Measurements from ENCODE around the gene MTHFD1. TPM values are rescaled to one million over a fixed set of nuclear protein-coding genes. Genes with fewer than 3 reads are reported as not detected.

MTHFD1 gene
- total and polyA plus RNA-seq, 7 donors = 12.0 to 45.6 (median 22.5) TPM

DNA sequence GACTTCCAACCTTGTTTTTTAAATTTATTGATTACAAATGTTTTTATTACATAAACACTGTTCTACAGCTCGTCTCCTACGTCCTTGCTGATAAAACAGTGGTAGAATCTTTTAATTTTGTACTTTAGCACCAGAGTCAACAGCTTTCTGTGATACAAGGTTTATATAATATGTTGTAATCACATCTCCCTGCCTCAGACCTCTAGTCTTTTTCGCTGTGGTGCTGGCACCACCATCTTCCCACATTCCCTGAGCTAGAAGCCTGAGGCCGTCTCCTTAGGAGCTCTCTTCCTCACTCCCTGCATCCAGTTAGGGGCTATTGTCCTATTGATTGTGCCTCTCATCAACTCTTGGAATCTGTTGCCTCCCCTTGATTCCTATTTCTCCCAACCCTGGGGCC, 17.1 kb downstream of the MTHFD1 start:
- Histone ChIP-seq H3K27me3 (no peaks in the 10 kb centered on the region), H3K36me3 (peaks cover 0 to 23% (median 0%) of the 10 kb centered on the region in 4 donors), H3K9me3 (no peaks in the 10 kb centered on the region), H3K27ac (no peak overlapping the region), H3K4me3 (no peak overlapping the region), H3K4me1 (no peaks in the 10 kb centered on the region)
- intact Hi-C loops (cut with DNase I) = no loop called here
- DNase-seq = no peak
- 84 to 92% methylated on average over 4 of the region's 4 CpGs for WGBS, 2 donors
- TF ChIP-seq, protein P1, sequence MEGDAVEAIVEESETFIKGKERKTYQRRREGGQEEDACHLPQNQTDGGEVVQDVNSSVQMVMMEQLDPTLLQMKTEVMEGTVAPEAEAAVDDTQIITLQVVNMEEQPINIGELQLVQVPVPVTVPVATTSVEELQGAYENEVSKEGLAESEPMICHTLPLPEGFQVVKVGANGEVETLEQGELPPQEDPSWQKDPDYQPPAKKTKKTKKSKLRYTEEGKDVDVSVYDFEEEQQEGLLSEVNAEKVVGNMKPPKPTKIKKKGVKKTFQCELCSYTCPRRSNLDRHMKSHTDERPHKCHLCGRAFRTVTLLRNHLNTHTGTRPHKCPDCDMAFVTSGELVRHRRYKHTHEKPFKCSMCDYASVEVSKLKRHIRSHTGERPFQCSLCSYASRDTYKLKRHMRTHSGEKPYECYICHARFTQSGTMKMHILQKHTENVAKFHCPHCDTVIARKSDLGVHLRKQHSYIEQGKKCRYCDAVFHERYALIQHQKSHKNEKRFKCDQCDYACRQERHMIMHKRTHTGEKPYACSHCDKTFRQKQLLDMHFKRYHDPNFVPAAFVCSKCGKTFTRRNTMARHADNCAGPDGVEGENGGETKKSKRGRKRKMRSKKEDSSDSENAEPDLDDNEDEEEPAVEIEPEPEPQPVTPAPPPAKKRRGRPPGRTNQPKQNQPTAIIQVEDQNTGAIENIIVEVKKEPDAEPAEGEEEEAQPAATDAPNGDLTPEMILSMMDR (IDR thresholded peaks at IDR 0.05) = no peak
- TF ChIP-seq POLR2AphosphoS5 (IDR thresholded peaks at IDR 0.05) (no peak), POLR2A (IDR thresholded peaks at IDR 0.05) (no peak), EP300 (IDR thresholded peaks at IDR 0.05) (no peak)

DNA sequence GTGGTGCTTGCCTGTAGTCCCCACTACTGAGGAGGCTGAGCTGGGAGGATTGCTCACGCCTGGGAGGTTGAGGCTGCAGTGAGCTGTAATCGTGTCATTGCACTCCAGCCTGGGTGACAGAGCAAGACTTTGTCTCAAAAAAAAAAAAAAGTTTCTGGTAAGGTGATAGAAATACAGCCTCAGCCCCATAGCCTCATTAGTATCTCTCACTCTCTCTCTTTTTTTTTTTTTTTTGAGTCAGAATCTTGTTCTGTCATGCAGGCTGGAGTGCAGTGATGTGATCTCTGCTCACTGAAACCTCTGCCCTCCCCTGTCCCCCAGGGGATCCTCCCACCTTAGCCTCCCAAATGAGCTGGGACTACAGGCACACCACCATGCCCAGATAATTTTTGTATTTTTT, 19.2 kb downstream of the MTHFD1 start:
- WGBS, 2 donors = 98 to 99% methylated on average over 2 of the region's 2 CpGs
- no peak for DNase-seq
- Histone ChIP-seq H3K27me3 (no peaks in the 10 kb centered on the region), H3K36me3 (peaks cover 0 to 14% (median 0%) of the 10 kb centered on the region in 4 donors), H3K27ac (no peak overlapping the region), H3K4me3 (no peak overlapping the region), H3K4me1 (no peaks in the 10 kb centered on the region), H3K9me3 (no peaks in the 10 kb centered on the region)
- TF ChIP-seq, protein P1 (IDR thresholded peaks at IDR 0.05) = no peak
- no peak for TF ChIP-seq POLR2A (IDR thresholded peaks at IDR 0.05)
- no peak for TF ChIP-seq POLR2AphosphoS5 (IDR thresholded peaks at IDR 0.05)
- no peak for TF ChIP-seq EP300 (IDR thresholded peaks at IDR 0.05)
- intact Hi-C loops (cut with DNase I) = no loop called here

DNA sequence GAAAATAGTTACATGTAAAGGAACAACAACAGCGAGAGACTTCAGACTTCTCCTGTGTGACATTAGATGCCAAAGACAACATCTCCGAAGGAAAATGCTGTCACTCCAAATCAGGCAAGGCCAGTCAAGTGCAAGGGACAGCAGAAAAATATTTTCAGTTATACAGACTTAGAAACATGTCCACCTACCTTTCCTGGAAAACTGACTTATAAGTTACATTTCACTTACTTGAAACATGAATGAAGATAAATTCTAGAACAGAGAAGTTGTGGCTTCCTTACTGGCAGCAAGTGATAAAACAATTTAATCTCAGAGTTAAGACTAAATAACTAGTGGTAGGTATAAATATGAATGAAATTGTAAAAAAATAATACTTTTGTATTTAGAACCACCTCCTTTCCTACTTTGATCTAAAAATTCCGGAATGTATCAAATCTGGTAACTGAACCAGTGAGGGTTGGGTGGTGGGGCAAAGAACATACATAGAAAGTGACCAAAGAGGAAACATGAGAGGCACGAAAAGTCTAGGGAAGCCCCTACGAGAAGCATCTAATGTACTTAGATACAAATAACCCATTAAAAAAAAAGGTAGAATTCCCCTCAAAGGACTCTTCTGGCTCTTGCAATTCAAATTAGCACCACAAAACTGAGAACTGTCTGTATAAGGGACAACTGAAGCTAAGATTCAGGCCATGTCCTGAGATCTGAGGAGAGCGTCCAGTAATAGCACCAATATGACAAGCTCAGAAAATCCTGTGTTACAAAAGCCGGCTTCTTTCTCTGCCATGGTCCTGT, 21.2 kb downstream of the MTHFD1 start:
- Histone ChIP-seq H3K4me3 (no peak overlapping the region), H3K9me3 (no peaks in the 10 kb centered on the region), H3K36me3 (peaks cover 0 to 17% (median 3%) of the 10 kb centered on the region in 4 donors), H3K4me1 (no peaks in the 10 kb centered on the region), H3K27ac (no peak overlapping the region), H3K27me3 (no peaks in the 10 kb centered on the region)
- intact Hi-C loops (cut with DNase I) = no loop called here
- TF ChIP-seq POLR2A (IDR thresholded peaks at IDR 0.05) (no peak), EP300 (IDR thresholded peaks at IDR 0.05) (no peak), POLR2AphosphoS5 (IDR thresholded peaks at IDR 0.05) (no peak)
- TF ChIP-seq, protein P1 (IDR thresholded peaks at IDR 0.05) = no peak
- 85 to 93% methylated on average over 7 of the region's 7 CpGs for WGBS, 2 donors
- no peak for DNase-seq

DNA sequence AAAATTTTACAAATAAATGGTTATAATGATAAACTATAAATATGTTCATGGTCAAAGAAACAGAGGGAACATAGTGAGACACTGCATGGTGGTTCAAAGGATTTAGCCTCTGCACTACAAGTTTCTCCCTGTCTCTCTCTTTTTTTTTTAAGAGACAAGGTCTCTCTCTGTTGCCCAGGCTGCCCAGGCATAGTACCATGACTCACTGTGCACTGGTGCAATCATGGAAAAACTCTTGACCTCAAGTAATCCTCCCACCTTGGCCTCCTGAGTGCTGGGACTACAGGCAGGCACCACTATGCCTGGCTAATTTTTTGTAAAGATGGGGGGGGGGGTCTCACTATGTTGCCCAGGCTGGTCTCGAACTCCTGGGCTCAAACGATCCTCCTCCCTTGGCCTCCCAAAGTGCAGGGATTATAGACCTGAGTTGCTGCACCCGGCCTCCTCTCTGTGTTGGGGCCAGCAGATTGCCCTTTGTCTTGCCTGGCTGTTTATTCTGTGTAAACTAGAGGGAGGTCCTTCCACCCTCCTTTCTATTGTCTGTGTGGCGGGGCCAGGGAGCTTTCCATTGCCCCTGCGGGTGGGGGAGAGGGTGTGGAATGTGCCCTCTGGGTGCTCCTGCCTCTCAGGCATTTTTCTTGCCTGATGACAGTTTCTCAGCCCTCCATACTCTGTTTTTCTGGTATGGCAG, 22.1 kb downstream of the MTHFD1 start:
- Histone ChIP-seq H3K27me3 (no peaks in the 10 kb centered on the region), H3K27ac (no peak overlapping the region), H3K9me3 (no peaks in the 10 kb centered on the region), H3K4me3 (no peak overlapping the region), H3K36me3 (peaks cover 0 to 18% (median 4%) of the 10 kb centered on the region in 4 donors), H3K4me1 (no peaks in the 10 kb centered on the region)
- TF ChIP-seq, protein P1 (IDR thresholded peaks at IDR 0.05) = no peak
- TF ChIP-seq EP300 (IDR thresholded peaks at IDR 0.05) (no peak), POLR2AphosphoS5 (IDR thresholded peaks at IDR 0.05) (no peak), POLR2A (IDR thresholded peaks at IDR 0.05) (no peak)
- DNase-seq = no peak
- intact Hi-C loops (cut with DNase I) = no loop called here
- 53 to 83% methylated on average over 5 of the region's 5 CpGs for WGBS, 2 donors

Measured in sigmoid colon (tissue), 7 donors.